ENCODE measurements around the gene GTF2B.
"Not testable (repeated sequence)": the region's sequence is repeated elsewhere in the genome, so short reads cannot be mapped to it uniquely, and the experiment has no call there.

GTF2B gene, protein sequence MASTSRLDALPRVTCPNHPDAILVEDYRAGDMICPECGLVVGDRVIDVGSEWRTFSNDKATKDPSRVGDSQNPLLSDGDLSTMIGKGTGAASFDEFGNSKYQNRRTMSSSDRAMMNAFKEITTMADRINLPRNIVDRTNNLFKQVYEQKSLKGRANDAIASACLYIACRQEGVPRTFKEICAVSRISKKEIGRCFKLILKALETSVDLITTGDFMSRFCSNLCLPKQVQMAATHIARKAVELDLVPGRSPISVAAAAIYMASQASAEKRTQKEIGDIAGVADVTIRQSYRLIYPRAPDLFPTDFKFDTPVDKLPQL

DNA sequence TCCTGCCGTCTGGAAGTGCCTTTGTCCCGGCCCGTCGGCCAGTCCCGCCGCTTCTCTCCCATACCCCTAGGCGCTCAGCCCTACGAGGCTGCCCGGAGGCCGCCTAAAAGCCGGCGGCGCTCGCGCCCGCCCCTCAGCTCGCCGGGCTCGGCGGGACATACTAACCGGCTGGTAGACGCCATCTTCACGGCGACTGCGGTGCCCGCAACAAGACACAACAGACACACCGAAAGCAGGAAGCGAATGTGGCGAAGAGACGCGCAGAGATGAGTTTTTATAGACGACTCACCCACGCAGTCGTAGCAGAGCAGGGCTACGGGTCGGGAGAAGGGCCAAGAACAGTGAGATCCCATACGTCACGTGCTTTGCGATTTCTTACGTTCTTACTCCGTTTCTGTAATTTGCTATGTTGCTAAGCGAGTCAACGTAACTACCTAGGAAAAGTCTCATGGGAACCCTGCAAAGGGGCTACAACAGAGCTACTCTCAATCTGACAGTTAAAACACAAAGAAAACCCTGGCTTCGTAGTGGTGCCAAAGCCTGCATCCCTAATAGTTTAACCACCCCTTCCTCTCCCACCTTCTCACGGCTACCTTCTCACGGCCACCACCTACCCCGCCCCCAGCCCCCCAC, at the start of gene GTF2B:
Gene GTF2B (minus strand): TSS at position 250 of the 633 bp plus-strand sequence. CDS start 68 bp downstream, at position 182.
- TF ChIP-seq CTCF (IDR thresholded peaks at IDR 0.05; ENCODE audit: insufficient read depth, missing control alignments) = no peak
- peak; percentile 24 for DNase-seq (ENCODE audit: insufficient read length, low spot score)
- peak; percentile 90 for FAIRE-seq

- not testable (repeated sequence) for FAIRE-seq; DNase-seq (ENCODE audit: insufficient read length, low spot score)
Observed at GRCh38 chr1:88938528-88938927, 47.2 kb upstream of the GTF2B start.

DNA sequence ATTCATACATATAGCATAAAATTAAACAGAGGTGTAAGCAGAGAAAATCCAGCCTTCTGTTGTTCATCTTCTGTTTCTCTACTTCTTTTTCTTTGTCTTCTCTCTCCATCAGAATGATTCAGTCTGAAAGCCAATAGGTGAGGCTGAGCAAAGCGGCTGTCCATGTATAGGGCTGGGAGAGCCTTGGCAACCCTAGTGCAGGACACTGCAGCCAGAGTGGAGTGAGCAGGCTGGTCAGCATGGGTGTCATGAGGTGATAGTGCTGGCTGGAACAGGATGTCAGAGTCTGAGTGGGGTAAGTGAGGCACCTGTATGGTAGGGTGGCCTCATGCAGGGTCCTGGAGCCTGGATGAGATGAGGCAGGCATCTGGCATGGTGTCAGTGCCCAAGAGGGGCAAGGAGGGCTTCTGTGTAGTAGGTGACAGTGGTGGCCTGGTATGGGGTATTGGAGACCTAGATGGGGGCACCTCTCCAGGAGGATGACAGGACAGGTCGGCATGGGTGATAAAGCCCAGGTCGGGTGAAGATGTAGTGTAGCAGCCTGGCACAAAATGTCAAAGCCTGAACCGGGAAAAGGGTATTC, 45.5 kb upstream of the GTF2B start:
- DNase-seq (ENCODE audit: insufficient read length, low spot score) = no peak
- no peak for TF ChIP-seq CTCF (IDR thresholded peaks at IDR 0.05; ENCODE audit: insufficient read depth, missing control alignments)
- no peak for FAIRE-seq

GRCh38 chr1:88936223-88936523, 44.8 kb upstream of the GTF2B start:
- no peak for FAIRE-seq
- DNase-seq (ENCODE audit: insufficient read length, low spot score) = no peak
- TF ChIP-seq CTCF (IDR thresholded peaks at IDR 0.05; ENCODE audit: insufficient read depth, missing control alignments) = no peak

DNA sequence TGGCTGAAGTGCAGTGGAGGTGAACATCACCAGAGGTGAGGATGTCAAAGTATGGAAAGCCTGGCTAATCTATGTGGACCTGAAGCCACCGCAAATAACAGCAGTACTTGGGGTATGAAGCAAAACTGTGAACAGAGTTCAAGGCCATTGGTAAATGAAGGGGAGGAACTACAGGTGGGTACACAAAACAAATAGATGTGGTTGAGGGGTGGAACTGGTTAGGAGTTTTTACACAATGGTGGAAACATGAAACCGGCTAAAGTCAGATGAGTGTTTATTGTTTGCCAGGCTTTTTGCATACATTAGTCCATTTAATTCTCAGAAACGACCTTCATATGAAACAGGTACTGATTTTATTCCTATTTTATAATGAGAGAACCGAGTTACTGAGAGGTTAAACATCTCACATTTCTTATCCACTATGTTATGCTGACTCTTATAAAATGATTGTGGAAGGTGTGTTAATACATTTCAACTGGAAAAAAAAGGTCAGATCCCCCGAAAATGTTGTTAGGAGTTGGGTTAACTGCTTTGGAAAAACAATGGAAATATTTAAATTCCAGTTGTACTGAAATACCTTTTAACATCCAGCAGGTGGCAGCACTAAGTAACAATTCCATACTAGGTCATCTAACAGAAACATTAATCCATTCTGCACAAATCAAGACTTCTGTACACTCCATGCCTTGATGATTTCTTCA, 44.3 kb upstream of the GTF2B start:
- FAIRE-seq (peak; percentile 75), DNase-seq (ENCODE audit: insufficient read length, low spot score) (no peak)
- peak; percentile 68 for TF ChIP-seq CTCF (IDR thresholded peaks at IDR 0.05; ENCODE audit: insufficient read depth, missing control alignments)

DNA sequence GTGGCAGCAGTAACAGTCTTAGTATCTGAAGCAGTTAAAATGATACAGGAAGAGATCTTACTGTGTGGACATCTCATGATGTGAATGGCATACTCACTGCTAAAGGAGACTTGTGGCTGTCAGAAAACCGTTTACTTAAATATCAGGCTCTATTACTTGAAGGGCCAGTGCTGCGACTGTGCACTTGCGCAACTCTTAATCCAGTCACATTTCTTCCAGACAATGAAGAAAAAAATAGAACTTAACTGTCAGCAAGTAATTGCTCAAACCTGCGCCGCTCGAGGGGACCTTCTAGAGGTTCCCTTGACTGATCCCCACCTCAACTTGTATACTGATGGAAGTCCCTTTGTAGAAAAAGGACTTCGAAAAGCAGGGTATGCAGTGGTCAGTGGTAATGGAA, 38.8 kb upstream of the GTF2B start:
- not testable (repeated sequence) for FAIRE-seq; DNase-seq (ENCODE audit: insufficient read length, low spot score)

GRCh38 chr1:88923224-88923623, 31.9 kb upstream of the GTF2B start:
- FAIRE-seq (no peak), DNase-seq (ENCODE audit: insufficient read length, low spot score) (no peak)
- no peak for TF ChIP-seq CTCF (IDR thresholded peaks at IDR 0.05; ENCODE audit: insufficient read depth, missing control alignments)

- no peak for TF ChIP-seq CTCF (IDR thresholded peaks at IDR 0.05; ENCODE audit: insufficient read depth, missing control alignments)
- FAIRE-seq = no peak
- DNase-seq (ENCODE audit: insufficient read length, low spot score) = no peak
Observed at GRCh38 chr1:88922214-88922613, 30.8 kb upstream of the GTF2B start.

All from D721Med (cell line).